Measurements from ENCODE around the gene PKNOX2.

PKNOX2 gene

GRCh38 chr11:125314276-125315078, 149.9 kb downstream of the PKNOX2 start:
- no peak for DNase-seq (ENCODE audit: low spot score)

GRCh38 chr11:125315079-125315740, 150.7 kb downstream of the PKNOX2 start:
- no peak for DNase-seq (ENCODE audit: low spot score)

- DNase-seq (ENCODE audit: low spot score), result no peak
Measured at GRCh38 chr11:125317416-125317815, 152.9 kb downstream of the PKNOX2 start.

- DNase-seq (ENCODE audit: low spot score), result no peak
Measured at GRCh38 chr11:125319649-125320048, 155.1 kb downstream of the PKNOX2 start.

GRCh38 chr11:125320347-125321076, 156.0 kb downstream of the PKNOX2 start:
- no peak for DNase-seq (ENCODE audit: low spot score)

- DNase-seq (ENCODE audit: low spot score), result no peak
Measured at GRCh38 chr11:125322289-125322688, 157.7 kb downstream of the PKNOX2 start.

GRCh38 chr11:125325196-125325595, 160.6 kb downstream of the PKNOX2 start:
- DNase-seq (ENCODE audit: low spot score), result no peak

- DNase-seq (ENCODE audit: low spot score), result no peak
Measured at GRCh38 chr11:125326126-125326525, 161.6 kb downstream of the PKNOX2 start.

- DNase-seq (ENCODE audit: low spot score), result no peak
Measured at GRCh38 chr11:125327518-125328224, 163.1 kb downstream of the PKNOX2 start.

GRCh38 chr11:125328225-125328580, 163.7 kb downstream of the PKNOX2 start:
- DNase-seq (ENCODE audit: low spot score), result no peak

GRCh38 chr11:125329786-125330185, 165.2 kb downstream of the PKNOX2 start:
- DNase-seq (ENCODE audit: low spot score), result no peak

- DNase-seq (ENCODE audit: low spot score), result no peak
Measured at GRCh38 chr11:125330462-125331325, 166.1 kb downstream of the PKNOX2 start.

- no peak for DNase-seq (ENCODE audit: low spot score)
Measured at GRCh38 chr11:125331357-125332035, 166.9 kb downstream of the PKNOX2 start.

GRCh38 chr11:125332821-125333220, 168.3 kb downstream of the PKNOX2 start:
- DNase-seq (ENCODE audit: low spot score), result no peak

GRCh38 chr11:125333354-125334073, 169.0 kb downstream of the PKNOX2 start:
- DNase-seq (ENCODE audit: low spot score), result no peak

GRCh38 chr11:125335106-125335505, 170.6 kb downstream of the PKNOX2 start:
- DNase-seq (ENCODE audit: low spot score), result no peak

- DNase-seq (ENCODE audit: low spot score), result no peak
Measured at GRCh38 chr11:125337836-125338834, 173.6 kb downstream of the PKNOX2 start.

- no peak for DNase-seq (ENCODE audit: low spot score)
Measured at GRCh38 chr11:125338886-125339811, 174.6 kb downstream of the PKNOX2 start.
